ENCODE measurements around the gene FLACC1.

Gene FLACC1

DNA sequence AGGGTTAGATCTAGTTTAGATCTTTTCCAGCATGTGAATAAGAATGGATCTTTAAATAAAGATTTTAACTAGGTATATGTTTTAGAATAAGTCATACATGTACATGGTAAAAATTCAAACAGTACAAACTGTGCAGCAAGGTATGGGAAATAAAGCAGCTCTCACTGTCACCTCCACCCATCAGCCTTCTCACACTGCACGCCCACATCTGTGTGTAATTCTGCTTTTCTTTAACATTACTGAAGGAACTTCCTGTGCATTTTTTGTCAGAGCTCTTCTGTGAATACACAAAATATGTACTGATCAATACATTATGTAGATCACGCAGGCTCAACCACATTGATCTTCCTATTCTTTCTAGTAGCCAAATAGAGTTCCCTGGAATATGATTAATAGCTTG is 93.4 kb downstream of the FLACC1 start:
- ATAC-seq, result no peak
- TF ChIP-seq RARB (CRISPR knock-in tag; IDR thresholded peaks at IDR 0.05), result no peak

DNA sequence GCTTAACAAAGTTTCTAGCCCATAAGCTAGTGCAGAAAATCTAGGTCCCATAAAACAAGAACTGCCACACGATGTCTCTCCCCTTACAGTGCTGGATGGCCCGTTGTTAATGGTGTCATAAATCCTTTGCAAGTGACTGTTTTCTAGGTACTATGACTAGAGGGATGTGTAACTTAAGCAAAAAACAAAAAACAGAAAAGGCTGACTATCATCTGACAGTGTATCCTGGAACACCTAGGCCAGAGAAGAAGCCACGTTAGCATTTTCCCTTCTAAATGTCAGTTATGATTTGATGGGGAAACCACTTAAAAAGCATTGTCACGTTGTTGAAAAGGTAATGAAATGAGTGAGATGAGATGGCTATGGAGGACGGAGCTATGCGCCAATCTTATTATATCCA is 94.4 kb downstream of the FLACC1 start:
- ATAC-seq, result no peak
- no peak for TF ChIP-seq ZNF565 (CRISPR knock-in tag; conservative IDR thresholded peaks at IDR 0.05; ENCODE audit: low read depth)
- no peak for TF ChIP-seq ISL1 (CRISPR knock-in tag; IDR thresholded peaks at IDR 0.05)
- TF ChIP-seq RARB (CRISPR knock-in tag; IDR thresholded peaks at IDR 0.05), result no peak
- no peak for TF ChIP-seq TOX (CRISPR knock-in tag; IDR thresholded peaks at IDR 0.05; ENCODE audit: borderline replicate concordance)
- TF ChIP-seq ARNTL (CRISPR knock-in tag; IDR thresholded peaks at IDR 0.05; ENCODE audit: borderline replicate concordance, low read depth), result no peak
- TF ChIP-seq ZC3H10 (CRISPR knock-in tag; IDR thresholded peaks at IDR 0.05), result no peak
- TF ChIP-seq, protein P1, sequence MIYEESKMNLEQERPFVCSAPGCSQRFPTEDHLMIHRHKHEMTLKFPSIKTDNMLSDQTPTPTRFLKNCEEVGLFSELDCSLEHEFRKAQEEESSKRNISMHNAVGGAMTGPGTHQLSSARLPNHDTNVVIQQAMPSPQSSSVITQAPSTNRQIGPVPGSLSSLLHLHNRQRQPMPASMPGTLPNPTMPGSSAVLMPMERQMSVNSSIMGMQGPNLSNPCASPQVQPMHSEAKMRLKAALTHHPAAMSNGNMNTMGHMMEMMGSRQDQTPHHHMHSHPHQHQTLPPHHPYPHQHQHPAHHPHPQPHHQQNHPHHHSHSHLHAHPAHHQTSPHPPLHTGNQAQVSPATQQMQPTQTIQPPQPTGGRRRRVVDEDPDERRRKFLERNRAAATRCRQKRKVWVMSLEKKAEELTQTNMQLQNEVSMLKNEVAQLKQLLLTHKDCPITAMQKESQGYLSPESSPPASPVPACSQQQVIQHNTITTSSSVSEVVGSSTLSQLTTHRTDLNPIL (CRISPR knock-in tag; IDR thresholded peaks at IDR 0.05; ENCODE audit: low read depth), result no peak
- TF ChIP-seq SNAI2 (CRISPR knock-in tag; IDR thresholded peaks at IDR 0.05), result no peak
- no peak for TF ChIP-seq ZNF8 (CRISPR knock-in tag; IDR thresholded peaks at IDR 0.05)
- TF ChIP-seq, protein P2, sequence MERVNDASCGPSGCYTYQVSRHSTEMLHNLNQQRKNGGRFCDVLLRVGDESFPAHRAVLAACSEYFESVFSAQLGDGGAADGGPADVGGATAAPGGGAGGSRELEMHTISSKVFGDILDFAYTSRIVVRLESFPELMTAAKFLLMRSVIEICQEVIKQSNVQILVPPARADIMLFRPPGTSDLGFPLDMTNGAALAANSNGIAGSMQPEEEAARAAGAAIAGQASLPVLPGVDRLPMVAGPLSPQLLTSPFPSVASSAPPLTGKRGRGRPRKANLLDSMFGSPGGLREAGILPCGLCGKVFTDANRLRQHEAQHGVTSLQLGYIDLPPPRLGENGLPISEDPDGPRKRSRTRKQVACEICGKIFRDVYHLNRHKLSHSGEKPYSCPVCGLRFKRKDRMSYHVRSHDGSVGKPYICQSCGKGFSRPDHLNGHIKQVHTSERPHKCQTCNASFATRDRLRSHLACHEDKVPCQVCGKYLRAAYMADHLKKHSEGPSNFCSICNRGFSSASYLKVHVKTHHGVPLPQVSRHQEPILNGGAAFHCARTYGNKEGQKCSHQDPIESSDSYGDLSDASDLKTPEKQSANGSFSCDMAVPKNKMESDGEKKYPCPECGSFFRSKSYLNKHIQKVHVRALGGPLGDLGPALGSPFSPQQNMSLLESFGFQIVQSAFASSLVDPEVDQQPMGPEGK (CRISPR knock-in tag; IDR thresholded peaks at IDR 0.05; ENCODE audit: borderline replicate concordance), result no peak
- TF ChIP-seq PPARA (CRISPR knock-in tag; IDR thresholded peaks at IDR 0.05; ENCODE audit: borderline replicate concordance), result no peak
- no peak for TF ChIP-seq GLIS3 (CRISPR knock-in tag; IDR thresholded peaks at IDR 0.05)
- TF ChIP-seq, protein P3, sequence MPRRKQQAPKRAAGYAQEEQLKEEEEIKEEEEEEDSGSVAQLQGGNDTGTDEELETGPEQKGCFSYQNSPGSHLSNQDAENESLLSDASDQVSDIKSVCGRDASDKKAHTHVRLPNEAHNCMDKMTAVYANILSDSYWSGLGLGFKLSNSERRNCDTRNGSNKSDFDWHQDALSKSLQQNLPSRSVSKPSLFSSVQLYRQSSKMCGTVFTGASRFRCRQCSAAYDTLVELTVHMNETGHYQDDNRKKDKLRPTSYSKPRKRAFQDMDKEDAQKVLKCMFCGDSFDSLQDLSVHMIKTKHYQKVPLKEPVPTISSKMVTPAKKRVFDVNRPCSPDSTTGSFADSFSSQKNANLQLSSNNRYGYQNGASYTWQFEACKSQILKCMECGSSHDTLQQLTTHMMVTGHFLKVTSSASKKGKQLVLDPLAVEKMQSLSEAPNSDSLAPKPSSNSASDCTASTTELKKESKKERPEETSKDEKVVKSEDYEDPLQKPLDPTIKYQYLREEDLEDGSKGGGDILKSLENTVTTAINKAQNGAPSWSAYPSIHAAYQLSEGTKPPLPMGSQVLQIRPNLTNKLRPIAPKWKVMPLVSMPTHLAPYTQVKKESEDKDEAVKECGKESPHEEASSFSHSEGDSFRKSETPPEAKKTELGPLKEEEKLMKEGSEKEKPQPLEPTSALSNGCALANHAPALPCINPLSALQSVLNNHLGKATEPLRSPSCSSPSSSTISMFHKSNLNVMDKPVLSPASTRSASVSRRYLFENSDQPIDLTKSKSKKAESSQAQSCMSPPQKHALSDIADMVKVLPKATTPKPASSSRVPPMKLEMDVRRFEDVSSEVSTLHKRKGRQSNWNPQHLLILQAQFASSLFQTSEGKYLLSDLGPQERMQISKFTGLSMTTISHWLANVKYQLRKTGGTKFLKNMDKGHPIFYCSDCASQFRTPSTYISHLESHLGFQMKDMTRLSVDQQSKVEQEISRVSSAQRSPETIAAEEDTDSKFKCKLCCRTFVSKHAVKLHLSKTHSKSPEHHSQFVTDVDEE (CRISPR knock-in tag; IDR thresholded peaks at IDR 0.05), result no peak
- TF ChIP-seq CSDC2 (CRISPR knock-in tag; IDR thresholded peaks at IDR 0.05), result no peak

DNA sequence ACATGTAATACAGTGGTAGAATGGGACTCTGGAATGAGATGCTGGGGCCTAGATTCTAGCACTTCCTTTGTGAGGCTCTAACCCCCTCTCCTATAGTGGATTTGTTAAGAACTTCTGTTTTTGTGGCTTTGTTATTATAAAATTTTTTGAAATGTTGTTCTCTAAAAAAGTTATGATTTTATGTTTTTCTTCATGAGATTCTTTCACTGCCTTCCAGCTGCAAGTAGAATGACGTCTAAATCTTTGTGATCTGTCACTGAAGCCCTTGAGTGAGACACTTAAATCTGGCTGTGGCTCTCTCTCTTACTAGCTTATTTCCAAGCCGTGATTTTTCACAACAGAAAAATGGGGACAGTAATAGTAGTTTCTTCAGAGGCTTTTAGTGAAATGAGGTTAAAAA is 95.2 kb downstream of the FLACC1 start:
- no peak for TF ChIP-seq PPARA (CRISPR knock-in tag; IDR thresholded peaks at IDR 0.05; ENCODE audit: borderline replicate concordance)
- no peak for TF ChIP-seq TOX (CRISPR knock-in tag; IDR thresholded peaks at IDR 0.05; ENCODE audit: borderline replicate concordance)

DNA sequence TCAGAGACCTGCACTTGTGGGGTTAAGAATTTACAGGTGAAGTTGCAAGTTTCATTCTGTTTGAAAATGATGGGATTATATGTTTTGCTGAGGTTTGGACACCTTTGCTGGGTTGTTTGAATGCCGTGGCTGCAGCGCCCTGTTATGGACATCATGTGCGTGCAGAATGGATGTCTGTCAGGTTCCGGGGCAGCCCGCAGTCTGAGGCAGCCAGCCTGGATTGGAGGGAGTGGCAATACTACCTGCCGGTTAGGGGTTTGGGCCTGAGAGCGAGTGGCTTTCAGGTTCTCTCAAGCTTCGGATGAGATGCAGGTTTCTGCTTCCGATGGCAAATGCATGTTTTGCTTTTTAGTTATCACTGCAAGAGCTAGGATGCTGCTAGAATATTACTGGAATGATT is 95.7 kb downstream of the FLACC1 start:
- ATAC-seq, result no peak

More for the DNA sequence above, 95.2 kb downstream of the FLACC1 start:
- no peak for ATAC-seq

More for the DNA sequence above, 95.7 kb downstream of the FLACC1 start:
- TF ChIP-seq ZNF8 (CRISPR knock-in tag; IDR thresholded peaks at IDR 0.05), result no peak
- TF ChIP-seq CSDC2 (CRISPR knock-in tag; IDR thresholded peaks at IDR 0.05), result no peak
- TF ChIP-seq ZFP3 (CRISPR knock-in tag; IDR thresholded peaks at IDR 0.05), result no peak
- no peak for TF ChIP-seq ESRRG (CRISPR knock-in tag; IDR thresholded peaks at IDR 0.05)
- no peak for TF ChIP-seq TCF4 (CRISPR knock-in tag; IDR thresholded peaks at IDR 0.05; ENCODE audit: borderline replicate concordance)
- TF ChIP-seq GLIS3 (CRISPR knock-in tag; IDR thresholded peaks at IDR 0.05), result no peak
- no peak for TF ChIP-seq ISL1 (CRISPR knock-in tag; IDR thresholded peaks at IDR 0.05)
- TF ChIP-seq, protein P1 (CRISPR knock-in tag; IDR thresholded peaks at IDR 0.05; ENCODE audit: low read depth), result no peak
- no peak for TF ChIP-seq ZNF565 (CRISPR knock-in tag; conservative IDR thresholded peaks at IDR 0.05; ENCODE audit: low read depth)
- no peak for TF ChIP-seq ZNF70 (CRISPR knock-in tag; IDR thresholded peaks at IDR 0.05)
- TF ChIP-seq, protein P2 (CRISPR knock-in tag; IDR thresholded peaks at IDR 0.05; ENCODE audit: borderline replicate concordance), result no peak
- TF ChIP-seq TOX (CRISPR knock-in tag; IDR thresholded peaks at IDR 0.05; ENCODE audit: borderline replicate concordance), result no peak
- TF ChIP-seq ZFP30 (CRISPR knock-in tag; IDR thresholded peaks at IDR 0.05), result no peak
- no peak for TF ChIP-seq BACH2 (CRISPR knock-in tag; IDR thresholded peaks at IDR 0.05; ENCODE audit: borderline replicate concordance)
- TF ChIP-seq PPARA (CRISPR knock-in tag; IDR thresholded peaks at IDR 0.05; ENCODE audit: borderline replicate concordance), result no peak

All from SK-N-SH treated with all-trans-retinoic acid at 6 μM for 48 hours (cell line).